Inflammatory macrophage (primary cell): ENCODE measurements around the gene SLC30A9.
A peak's percentile ranks its signal among the peaks of the same experiment; 100 is the strongest.

Experiments
- DNase-seq, 2 donors: peaks; one replicate each; pipeline ENCODE4 v3.0.0-alpha.2; 2020 to 2022
- total RNA-seq, 18 experiments: gene quantifications; one replicate each; lab custom pipeline; 2026; ENCODE audit warnings: mixed read lengths in 6 of 18, inconsistent platforms in 2 of 18; lab: John Stamatoyannopoulos, UW

The SLC30A9 gene
- total RNA-seq, result 63.1 to 162 (median 102) reads per million in 18 experiments

GRCh38 chr4:41990365-41991111, at the start of gene SLC30A9:
Gene SLC30A9, plus strand, starts transcription at chr4:41990530. Its CDS starts 122 bp downstream, at chr4:41990652.
- DNase-seq, result peak; percentile 95 to 96

GRCh38 chr4:41940834-41941233, 49.5 kb upstream of the SLC30A9 start:
- DNase-seq, result no peak

- DNase-seq, result no peak
These were observed 46.8 kb upstream of the SLC30A9 start for GRCh38 chr4:41943506-41943905.

GRCh38 chr4:41944089-41944488, 46.2 kb upstream of the SLC30A9 start:
- no peak for DNase-seq

GRCh38 chr4:41949531-41949930, 40.8 kb upstream of the SLC30A9 start:
- no peak for DNase-seq

- no peak for DNase-seq
These were observed 32.7 kb upstream of the SLC30A9 start for GRCh38 chr4:41957634-41958033.

GRCh38 chr4:41963105-41963504, 27.2 kb upstream of the SLC30A9 start:
- DNase-seq, result peak in 1 of 2 donors; percentile 60

GRCh38 chr4:41964401-41964800, 25.9 kb upstream of the SLC30A9 start:
- DNase-seq, result no peak

- no peak for DNase-seq
These were observed 22.9 kb upstream of the SLC30A9 start for GRCh38 chr4:41967392-41967791.

- DNase-seq, result peak; percentile 24 to 27
These were observed 20.7 kb upstream of the SLC30A9 start for GRCh38 chr4:41969671-41970070.

- DNase-seq, result peak in 1 of 2 donors; percentile 16
These were observed 15.0 kb upstream of the SLC30A9 start for GRCh38 chr4:41975341-41975740.

GRCh38 chr4:41976775-41977516, 13.4 kb upstream of the SLC30A9 start:
- no peak for DNase-seq

GRCh38 chr4:41977709-41978108, 12.6 kb upstream of the SLC30A9 start:
- peak; percentile 48 to 54 for DNase-seq

GRCh38 chr4:41981456-41981855, 8.9 kb upstream of the SLC30A9 start, which contains the start of gene DCAF4L1:
Gene DCAF4L1, plus strand, starts transcription at chr4:41981756. Its CDS starts 37 bp downstream, at chr4:41981793.
- DNase-seq, result no peak

GRCh38 chr4:41982716-41983115, 7.6 kb upstream of the SLC30A9 start:
- DNase-seq, result no peak

GRCh38 chr4:41985151-41985550, 5.2 kb upstream of the SLC30A9 start:
- no peak for DNase-seq

- DNase-seq, result no peak
These were observed 351 bp upstream of the SLC30A9 start for GRCh38 chr4:41989994-41990364.

GRCh38 chr4:41991916-41992767, 1.8 kb downstream of the SLC30A9 start:
- DNase-seq, result no peak

- no peak for DNase-seq
These were observed 2.9 kb downstream of the SLC30A9 start for GRCh38 chr4:41992967-41993857.

- DNase-seq, result no peak
These were observed 4.2 kb downstream of the SLC30A9 start for GRCh38 chr4:41994461-41994985.

- DNase-seq, result no peak
These were observed 7.7 kb downstream of the SLC30A9 start for GRCh38 chr4:41998019-41998418.

- no peak for DNase-seq
These were observed 9.0 kb downstream of the SLC30A9 start for GRCh38 chr4:41999321-41999720.
